ENCODE measurements around the gene NUB1. TPM values are rescaled to one million over a fixed set of nuclear protein-coding genes. Genes with fewer than 3 reads are reported as not detected.
A peak's percentile ranks its signal among the peaks of the same experiment; 100 is the strongest.

Gene NUB1
- total and polyA plus RNA-seq, 7 donors = 23.6 to 56.2 (median 46.0) TPM

DNA sequence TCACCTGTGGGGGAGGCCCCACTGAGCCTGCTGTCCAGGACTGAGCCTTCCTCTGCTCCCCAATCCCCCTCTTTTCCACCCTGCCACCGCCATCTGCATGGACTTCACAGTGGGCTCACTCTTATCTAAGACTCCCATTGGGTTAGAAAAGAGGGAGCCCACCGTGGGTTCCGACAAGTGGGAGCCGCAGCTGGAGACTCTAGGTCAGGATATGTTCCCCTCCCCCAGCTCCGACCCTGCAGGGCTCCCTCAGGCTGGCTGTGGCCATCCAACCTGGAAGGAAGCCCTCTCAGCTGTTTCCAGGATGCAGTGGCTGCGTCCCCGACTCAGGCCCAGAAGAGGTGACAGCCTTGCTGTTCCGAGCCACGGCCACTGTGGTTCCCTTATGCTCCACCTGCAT is 63.4 kb downstream of the NUB1 start:
- H3K36me3 ChIP-seq (ENCODE audit: insufficient read depth in 1 of 2, low read depth in 1 of 2) = no peaks in the 10 kb centered on the region
- ATAC-seq = no peak
- H3K27ac ChIP-seq = no peak overlapping the region

DNA sequence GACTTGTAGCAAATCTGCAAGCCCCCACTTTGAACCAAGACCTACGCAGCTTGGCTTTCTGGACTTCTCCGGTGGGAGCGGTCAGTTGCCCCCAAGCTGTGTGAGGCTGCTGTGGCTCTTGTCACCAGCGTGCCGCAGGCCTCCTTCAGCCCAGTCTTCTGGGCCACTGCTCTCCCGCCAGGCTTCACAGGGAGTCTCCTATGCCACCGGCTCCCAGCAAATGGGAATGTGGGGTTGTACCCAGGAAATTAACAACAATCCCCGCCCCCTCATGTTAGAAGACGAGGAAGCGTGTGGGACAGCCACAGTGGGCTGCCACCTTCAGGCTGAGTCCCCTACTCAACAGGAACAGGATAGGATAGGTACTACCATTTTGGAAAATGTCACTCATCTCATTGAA is 64.0 kb downstream of the NUB1 start:
- H3K36me3 ChIP-seq (ENCODE audit: insufficient read depth in 1 of 2, low read depth in 1 of 2) = no peaks in the 10 kb centered on the region
- intact Hi-C loops (cut with DNase I) = no loop called here
- no peak overlapping the region for H3K27ac ChIP-seq
- no peaks in the 10 kb centered on the region for H3K9me3 ChIP-seq
- H3K27me3 ChIP-seq (ENCODE audit: insufficient read depth in 3 of 3, low read length in 2 of 3) = peaks cover 0 to 32% (median 11%) of the 10 kb centered on the region in 3 donors
- no peak for ATAC-seq
- H3K4me1 ChIP-seq = peaks cover 10% of the 10 kb centered on the region
- no peak overlapping the region for H3K4me3 ChIP-seq
- 85 to 94% (median 90%) methylated on average over 10 of the region's 10 CpGs for WGBS, 3 donors
- peak in 1 of 2 donors; percentile 32 for DNase-seq
- TF ChIP-seq, protein P1, sequence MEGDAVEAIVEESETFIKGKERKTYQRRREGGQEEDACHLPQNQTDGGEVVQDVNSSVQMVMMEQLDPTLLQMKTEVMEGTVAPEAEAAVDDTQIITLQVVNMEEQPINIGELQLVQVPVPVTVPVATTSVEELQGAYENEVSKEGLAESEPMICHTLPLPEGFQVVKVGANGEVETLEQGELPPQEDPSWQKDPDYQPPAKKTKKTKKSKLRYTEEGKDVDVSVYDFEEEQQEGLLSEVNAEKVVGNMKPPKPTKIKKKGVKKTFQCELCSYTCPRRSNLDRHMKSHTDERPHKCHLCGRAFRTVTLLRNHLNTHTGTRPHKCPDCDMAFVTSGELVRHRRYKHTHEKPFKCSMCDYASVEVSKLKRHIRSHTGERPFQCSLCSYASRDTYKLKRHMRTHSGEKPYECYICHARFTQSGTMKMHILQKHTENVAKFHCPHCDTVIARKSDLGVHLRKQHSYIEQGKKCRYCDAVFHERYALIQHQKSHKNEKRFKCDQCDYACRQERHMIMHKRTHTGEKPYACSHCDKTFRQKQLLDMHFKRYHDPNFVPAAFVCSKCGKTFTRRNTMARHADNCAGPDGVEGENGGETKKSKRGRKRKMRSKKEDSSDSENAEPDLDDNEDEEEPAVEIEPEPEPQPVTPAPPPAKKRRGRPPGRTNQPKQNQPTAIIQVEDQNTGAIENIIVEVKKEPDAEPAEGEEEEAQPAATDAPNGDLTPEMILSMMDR (IDR thresholded peaks at IDR 0.05) = no peak

More for the DNA sequence above, 63.4 kb downstream of the NUB1 start:
- TF ChIP-seq, protein P1 (IDR thresholded peaks at IDR 0.05) = no peak
- 67 to 83% (median 70%) methylated on average over 9 of the region's 9 CpGs for WGBS, 3 donors
- Histone ChIP-seq H3K4me1 (peaks cover 6% of the 10 kb centered on the region), H3K9me3 (no peaks in the 10 kb centered on the region), H3K4me3 (no peak overlapping the region), H3K27me3 (ENCODE audit: insufficient read depth in 3 of 3, low read length in 2 of 3) (peaks cover 0 to 26% (median 10%) of the 10 kb centered on the region in 3 donors)
- DNase-seq = peak in 1 of 2 donors; percentile 44
- intact Hi-C loops (cut with DNase I) = no loop called here

DNA sequence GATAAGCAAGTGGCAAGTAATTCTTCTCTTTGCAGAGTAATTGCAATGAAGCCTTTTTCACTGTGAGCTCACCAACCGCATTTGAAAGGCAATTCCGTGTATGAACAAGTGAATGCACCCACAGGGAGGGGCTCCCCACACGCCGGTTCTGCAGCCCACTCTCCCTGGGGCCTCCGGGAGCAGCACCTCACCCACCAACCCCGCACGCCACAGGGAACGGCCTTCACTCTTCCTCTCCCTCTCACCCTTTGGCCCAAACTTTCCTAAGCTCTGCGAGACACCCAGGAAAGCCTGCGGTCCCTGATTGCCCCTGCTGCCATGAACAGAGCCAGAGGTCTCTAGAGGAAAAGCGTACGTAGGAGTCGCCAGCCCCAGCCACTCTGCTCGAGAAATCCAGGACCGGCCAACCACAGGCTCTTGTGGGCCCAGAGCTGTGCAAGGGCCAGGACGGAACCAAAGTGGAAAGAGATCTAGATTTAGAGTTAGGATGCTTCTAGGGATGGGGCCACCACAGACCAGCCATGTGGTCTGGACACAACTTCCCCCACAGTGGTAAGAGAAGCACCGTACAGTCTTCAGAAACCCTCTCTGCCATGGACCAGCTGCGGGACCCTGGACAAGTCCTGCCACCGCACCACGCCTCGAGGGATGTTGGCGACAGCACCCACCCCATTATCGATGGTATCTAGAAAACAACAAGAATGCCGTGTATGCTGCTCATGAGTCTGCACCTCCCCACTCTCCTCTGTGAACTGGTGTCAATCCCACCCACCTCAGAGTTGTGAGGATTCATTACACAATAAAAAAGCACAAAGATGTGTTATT is 64.7 kb downstream of the NUB1 start:
- WGBS, 3 donors = 91 to 92% (median 92%) methylated on average over 24 of the region's 24 CpGs
- peak in 1 of 2 donors; percentile 24 for DNase-seq
- Histone ChIP-seq H3K4me1 (peaks cover 10% of the 10 kb centered on the region), H3K27ac (no peak overlapping the region), H3K36me3 (ENCODE audit: insufficient read depth in 1 of 2, low read depth in 1 of 2) (no peaks in the 10 kb centered on the region), H3K27me3 (ENCODE audit: insufficient read depth in 3 of 3, low read length in 2 of 3) (peaks cover 0 to 38% (median 13%) of the 10 kb centered on the region in 3 donors), H3K9me3 (no peaks in the 10 kb centered on the region), H3K4me3 (no peak overlapping the region)
- ATAC-seq = no peak
- intact Hi-C loops (cut with DNase I) = no loop called here
- TF ChIP-seq, protein P1 (IDR thresholded peaks at IDR 0.05) = no peak

DNA sequence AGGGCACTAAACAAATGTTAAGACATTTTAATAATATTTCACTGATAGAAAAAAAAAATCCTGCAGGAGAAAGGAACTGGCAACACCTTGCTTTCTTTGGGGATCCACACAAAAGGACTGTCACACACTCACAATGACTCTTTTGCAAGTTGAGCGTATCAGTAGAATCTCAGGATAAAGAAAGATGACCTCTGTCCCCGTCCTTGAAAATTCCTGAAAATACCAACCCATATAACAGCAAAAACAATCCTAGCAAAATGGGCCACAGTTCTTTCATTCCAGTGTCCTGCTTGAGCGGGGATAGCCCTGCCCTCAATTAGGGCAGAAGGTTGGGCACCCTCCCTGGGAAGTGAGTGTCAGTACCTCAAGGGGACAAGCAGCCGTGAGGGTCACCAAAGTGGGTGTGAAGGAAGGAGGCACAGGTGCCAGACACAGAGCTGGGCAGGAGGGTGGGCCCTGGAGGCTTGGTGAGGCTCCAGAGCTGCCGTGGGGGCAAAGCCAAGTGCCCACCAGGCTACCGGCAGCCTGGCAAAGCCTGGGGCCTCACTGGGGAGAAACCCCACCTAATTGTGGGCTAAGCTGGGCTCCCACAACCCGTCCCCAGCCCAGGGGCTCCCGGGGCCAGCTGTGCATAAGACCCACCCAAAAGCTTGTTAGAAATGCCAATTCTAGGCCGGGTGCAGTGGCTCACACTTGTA is 65.4 kb downstream of the NUB1 start:
- Histone ChIP-seq H3K36me3 (ENCODE audit: insufficient read depth in 1 of 2, low read depth in 1 of 2) (no peaks in the 10 kb centered on the region), H3K27ac (no peak overlapping the region), H3K9me3 (no peaks in the 10 kb centered on the region), H3K4me1 (peaks cover 10% of the 10 kb centered on the region), H3K4me3 (no peak overlapping the region), H3K27me3 (ENCODE audit: insufficient read depth in 3 of 3, low read length in 2 of 3) (peaks cover 0 to 45% (median 17%) of the 10 kb centered on the region in 3 donors)
- WGBS, 3 donors = 81 to 89% (median 83%) methylated on average over 9 of the region's 9 CpGs
- TF ChIP-seq, protein P1 (IDR thresholded peaks at IDR 0.05) = no peak
- ATAC-seq (no peak), DNase-seq (peak in 1 of 2 donors; percentile 35)
- intact Hi-C loops (cut with DNase I) = no loop called here
